ENCODE data around the gene KDM4C.

DNA sequence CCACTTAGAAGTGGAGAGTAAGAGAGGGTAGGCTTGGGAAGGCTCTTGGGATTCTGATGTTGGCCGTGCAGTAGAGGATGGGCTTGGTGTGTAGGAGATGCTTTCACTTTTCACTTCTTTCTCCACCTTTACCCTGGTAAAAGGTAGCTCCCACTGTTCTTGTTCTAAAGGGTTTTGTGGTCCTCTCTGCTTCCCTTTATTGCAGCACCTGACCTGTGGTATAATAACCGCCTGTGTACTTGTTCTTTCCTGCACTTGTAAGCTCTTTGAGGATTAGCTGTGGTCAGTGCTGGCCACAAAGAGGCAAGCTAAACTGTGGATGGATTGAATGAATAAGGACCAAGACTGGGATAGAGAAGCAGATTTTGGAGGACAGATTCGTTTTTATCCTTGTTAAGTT is 25.2 kb downstream of the KDM4C start:
- TF ChIP-seq, protein P1, sequence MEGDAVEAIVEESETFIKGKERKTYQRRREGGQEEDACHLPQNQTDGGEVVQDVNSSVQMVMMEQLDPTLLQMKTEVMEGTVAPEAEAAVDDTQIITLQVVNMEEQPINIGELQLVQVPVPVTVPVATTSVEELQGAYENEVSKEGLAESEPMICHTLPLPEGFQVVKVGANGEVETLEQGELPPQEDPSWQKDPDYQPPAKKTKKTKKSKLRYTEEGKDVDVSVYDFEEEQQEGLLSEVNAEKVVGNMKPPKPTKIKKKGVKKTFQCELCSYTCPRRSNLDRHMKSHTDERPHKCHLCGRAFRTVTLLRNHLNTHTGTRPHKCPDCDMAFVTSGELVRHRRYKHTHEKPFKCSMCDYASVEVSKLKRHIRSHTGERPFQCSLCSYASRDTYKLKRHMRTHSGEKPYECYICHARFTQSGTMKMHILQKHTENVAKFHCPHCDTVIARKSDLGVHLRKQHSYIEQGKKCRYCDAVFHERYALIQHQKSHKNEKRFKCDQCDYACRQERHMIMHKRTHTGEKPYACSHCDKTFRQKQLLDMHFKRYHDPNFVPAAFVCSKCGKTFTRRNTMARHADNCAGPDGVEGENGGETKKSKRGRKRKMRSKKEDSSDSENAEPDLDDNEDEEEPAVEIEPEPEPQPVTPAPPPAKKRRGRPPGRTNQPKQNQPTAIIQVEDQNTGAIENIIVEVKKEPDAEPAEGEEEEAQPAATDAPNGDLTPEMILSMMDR (conservative IDR thresholded peaks at IDR 0.05; ENCODE audit: low read length) = no peak
- no peak for TF ChIP-seq EZH2phosphoT487 (IDR thresholded peaks at IDR 0.05; ENCODE audit: borderline replicate concordance, low read depth, low read length)
